H1 (cell line): ENCODE results near the gene LY6G6D. TPM values are rescaled to one million over a fixed set of nuclear protein-coding genes. Genes with fewer than 3 reads are reported as not detected.

Experiments used
- CTCF ChIA-PET: fragments of 300-600 bp; sonication (Branson Sonifier 250); formaldehyde crosslinking; loops from one replicate; lab custom pipeline; 2021; ENCODE audit not compliant: partially characterized antibody; lab: Charles Lee
- POLR2A ChIA-PET: fragments of 300-600 bp; sonication (Branson Sonifier 250); formaldehyde crosslinking; loops from one replicate; lab custom pipeline; 2021; ENCODE audit warnings: inconsistent platforms; ENCODE audit not compliant: partially characterized antibody; lab: Charles Lee
- DNase-seq, 2 experiments: peaks; one replicate each; pipeline versions ENCODE4 v3.0.0 to v3.0.0-alpha.2; 2010 to 2022; ENCODE audit warnings: low spot score in 2 of 2, low read depth in 1 of 2, mixed read lengths in 1 of 2
- FAIRE-seq: peaks from 2 replicates; lab custom pipeline; 2011; peaks lifted over from hg19 to GRCh38; lab: Jason Lieb, UNC
- H2AFZ ChIP-seq: 2 replicates; pipeline ENCODE4 v1.8.1; 2012; ENCODE audit warnings: low read length, inconsistent platforms
- H2AK5ac ChIP-seq: 2 replicates; pipeline ENCODE4 v1.6.1; 2013; ENCODE audit warnings: low read depth, low read length
- H2BK120ac ChIP-seq: replicated peaks from 2 replicates; pipeline ENCODE3; 2013; ENCODE audit warnings: low read depth, low read length, inconsistent platforms
- H2BK12ac ChIP-seq: 2 replicates; pipeline ENCODE4 v1.6.1; 2013; ENCODE audit warnings: low read depth, low read length
- H2BK15ac ChIP-seq: 2 replicates; pipeline ENCODE4 v1.6.1; 2013; ENCODE audit warnings: low read length
- H2BK20ac ChIP-seq: 2 replicates; pipeline ENCODE4 v1.6.1; 2013; ENCODE audit warnings: low read length
- H2BK5ac ChIP-seq: 2 replicates; pipeline ENCODE4 v1.6.1; 2013; ENCODE audit warnings: low read depth, low read length
- H3K14ac ChIP-seq: 2 replicates; pipeline ENCODE4 v1.6.1; 2013; ENCODE audit warnings: inconsistent platforms; ENCODE audit not compliant: insufficient read length
- H3K18ac ChIP-seq: 2 replicates; pipeline ENCODE4 v1.6.1; 2013; ENCODE audit warnings: low read length; ENCODE audit errors: extremely low read depth
- H3K23ac ChIP-seq: 2 replicates; pipeline ENCODE4 v1.6.1; 2013; ENCODE audit warnings: inconsistent platforms; ENCODE audit not compliant: insufficient read length
- H3K23me2 ChIP-seq: 2 replicates; pipeline ENCODE4 v1.6.1; 2013; ENCODE audit warnings: low read depth, low read length
- H3K27ac ChIP-seq: 2 replicates; pipeline ENCODE4 v1.6.1; 2011; ENCODE audit warnings: low read depth, low read length, inconsistent platforms
- H3K27me3 ChIP-seq, 4 experiments: replicated peaks in 1 of 4; 1 replicate in 1 of 4; 2 replicates in 3 of 4; pipeline versions ENCODE4 v1.6.1 to v1.8.1; 2011 to 2013; ENCODE audit warnings: low read length in 3 of 4, mild to moderate bottlenecking in 3 of 4, inconsistent platforms in 2 of 4, mixed read lengths in 2 of 4, moderate library complexity in 1 of 4; ENCODE audit not compliant: control insufficient read depth in 3 of 4, insufficient read depth in 3 of 4; ENCODE audit errors: extremely low read depth in 1 of 4
- H3K36me3 ChIP-seq, 4 experiments: 2 replicates each; pipeline versions ENCODE4 v1.6.1 to v1.8.1; 2011 to 2013; ENCODE audit warnings: mild to moderate bottlenecking in 4 of 4, low read length in 3 of 4, moderate library complexity in 2 of 4, control low read depth in 1 of 4, inconsistent platforms in 1 of 4; ENCODE audit not compliant: insufficient read depth in 4 of 4, control insufficient read depth in 2 of 4
- H3K4ac ChIP-seq: replicated peaks from 2 replicates; pipeline ENCODE3; 2013; ENCODE audit warnings: low read length, low read depth, mixed read lengths, inconsistent platforms; ENCODE audit not compliant: insufficient read length
- H3K4me1 ChIP-seq, 4 experiments: replicated peaks in 1 of 4; 1 replicate in 1 of 4; 2 replicates in 3 of 4; pipeline versions ENCODE4 v1.6.1 to v1.8.1; 2011 to 2013; ENCODE audit warnings: low read length in 3 of 4, inconsistent platforms in 2 of 4, mixed read lengths in 1 of 4; ENCODE audit not compliant: insufficient read depth in 4 of 4, control insufficient read depth in 3 of 4
- H3K4me2 ChIP-seq, 2 experiments: 2 replicates each; pipeline versions ENCODE4 v1.6.1 to v1.8.1; 2011 to 2013; ENCODE audit warnings: low read depth in 2 of 2, low read length in 2 of 2, control low read depth in 1 of 2, inconsistent platforms in 1 of 2, mild to moderate bottlenecking in 1 of 2; ENCODE audit not compliant: insufficient read depth in 1 of 2
- H3K4me3 ChIP-seq, 4 experiments: fragments of 200-600, 300-600 bp in 1 of 4; sonication (generic), shearing (Covaris generic), sonication (Bioruptor Twin) in 1 of 4; 2 replicates each; pipeline versions ENCODE4 v1.5.1 to v1.8.1; 2011 to 2016; ENCODE audit warnings: low read length in 4 of 4, low read depth in 3 of 4, control low read depth in 2 of 4, inconsistent platforms in 2 of 4, mild to moderate bottlenecking in 2 of 4, mixed read lengths in 1 of 4, moderate library complexity in 1 of 4; ENCODE audit not compliant: insufficient read depth in 2 of 4; ENCODE audit errors: extremely low read depth in 1 of 4
- H3K56ac ChIP-seq: replicated peaks from 2 replicates; pipeline ENCODE3; 2013; ENCODE audit warnings: low read depth, mild to moderate bottlenecking, mixed read lengths, low read length, inconsistent platforms; ENCODE audit not compliant: insufficient read length
- H3K79me1 ChIP-seq: 2 replicates; pipeline ENCODE4 v1.6.1; 2013; ENCODE audit warnings: low read depth, low read length, control low read depth
- H3K79me2 ChIP-seq, 2 experiments: 2 replicates each; pipeline versions ENCODE4 v1.6.1 to v1.8.1; 2012 to 2013; ENCODE audit warnings: low read length in 2 of 2, mild to moderate bottlenecking in 2 of 2, inconsistent platforms in 1 of 2; ENCODE audit not compliant: insufficient read depth in 2 of 2, control insufficient read depth in 1 of 2
- H3K9ac ChIP-seq, 4 experiments: replicated peaks in 1 of 4; 1 replicate in 1 of 4; 2 replicates in 3 of 4; pipeline versions ENCODE4 v1.6.1 to v1.8.1; 2011 to 2013; ENCODE audit warnings: low read depth in 3 of 4, low read length in 3 of 4, control low read depth in 2 of 4, mild to moderate bottlenecking in 2 of 4, moderate library complexity in 2 of 4, inconsistent platforms in 1 of 4; ENCODE audit errors: extremely low read depth in 1 of 4
- H3K9me3 ChIP-seq, 2 experiments: 2 replicates each; pipeline versions ENCODE4 v1.6.1 to v1.8.1; 2012 to 2013; ENCODE audit warnings: mild to moderate bottlenecking in 2 of 2, moderate library complexity in 2 of 2, control low read depth in 1 of 2, inconsistent platforms in 1 of 2, low read depth in 1 of 2, low read length in 1 of 2, mixed read lengths in 1 of 2; ENCODE audit not compliant: insufficient read depth in 2 of 2
- H4K20me1 ChIP-seq, 2 experiments: replicated peaks in 1 of 2; 2 replicates each; pipeline versions ENCODE3 to v1.8.1; 2011 to 2013; ENCODE audit warnings: inconsistent platforms in 2 of 2, low read length in 2 of 2, mild to moderate bottlenecking in 1 of 2; ENCODE audit not compliant: insufficient read depth in 2 of 2, control insufficient read depth in 1 of 2
- H4K5ac ChIP-seq: 2 replicates; pipeline ENCODE4 v1.6.1; 2013; ENCODE audit warnings: low read length, low read depth, mixed read lengths, inconsistent platforms; ENCODE audit not compliant: insufficient read length
- H4K8ac ChIP-seq: 2 replicates; pipeline ENCODE4 v1.8.0; 2013; ENCODE audit warnings: mild to moderate bottlenecking, moderate library complexity, low read length, inconsistent platforms; ENCODE audit not compliant: insufficient read depth; ENCODE audit errors: extremely low read depth
- H4K91ac ChIP-seq: replicated peaks from 2 replicates; pipeline ENCODE3; 2013; ENCODE audit warnings: low read length, mixed read lengths, inconsistent platforms; ENCODE audit not compliant: insufficient read length
- EGR1 ChIP-seq: IDR thresholded peaks from 2 replicates; pipeline ENCODE4 v1.6.1; 2011; ENCODE audit warnings: low read depth, low read length, borderline replicate concordance
- KDM1A ChIP-seq: fragments of 200-600, 300-600 bp; sonication (generic); IDR thresholded peaks from 2 replicates; pipeline ENCODE4 v1.7.1; 2016; ENCODE audit warnings: mild to moderate bottlenecking, low read length, borderline replicate concordance
- POLR2AphosphoS5 ChIP-seq: IDR thresholded peaks from 2 replicates; pipeline ENCODE4 v1.6.1; 2011; ENCODE audit warnings: low read depth, low read length
- RBBP5 ChIP-seq: IDR thresholded peaks from 2 replicates; pipeline ENCODE4 v1.7.1; 2012; ENCODE audit warnings: low read depth, mild to moderate bottlenecking, inconsistent platforms, low read length, moderate library complexity, borderline replicate concordance
- SIRT6 ChIP-seq: IDR thresholded peaks from one replicate; pipeline ENCODE4 v1.7.1; 2012; ENCODE audit warnings: low read length, inconsistent platforms
- SP4 ChIP-seq: IDR thresholded peaks from 2 replicates; pipeline ENCODE4 v1.6.1; 2012; ENCODE audit warnings: low read length, inconsistent platforms
- SRF ChIP-seq: IDR thresholded peaks from 2 replicates; pipeline ENCODE4 v1.6.1; 2011; ENCODE audit warnings: mild to moderate bottlenecking, low read depth, low read length, moderate library complexity
- TBP ChIP-seq: IDR thresholded peaks from 2 replicates; pipeline ENCODE4 v1.6.1; 2011; ENCODE audit warnings: low read depth, low read length, improper control_type of control experiment
- USF2 ChIP-seq: IDR thresholded peaks from 2 replicates; pipeline ENCODE4 v1.6.1; 2011; ENCODE audit warnings: low read length, improper control_type of control experiment
- WGBS, 2 experiments: shearing (Covaris generic) in 1 of 2; methylation state at CpG; one replicate each; pipeline versions ENCODE4 v1.1.6 to v1.1.7; 2013 to 2015; ENCODE audit warnings: low lambda C conversion rate in 2 of 2, mixed read lengths in 2 of 2, inconsistent platforms in 1 of 2, low coverage in 1 of 2, missing lambda C conversion rate in 1 of 2; ENCODE audit not compliant: insufficient replicate concordance in 2 of 2, insufficient coverage in 1 of 2, insufficient read length in 1 of 2; ENCODE audit errors: extremely low coverage in 1 of 2, missing lambda C conversion rate in 1 of 2; 5-methylcytosine and 5-hydroxymethylcytosine counted together
- polyA plus RNA-seq, 7 experiments: library from polyadenylated mRNA; depleted of rRNA in 3 of 7; stranded (reverse) in 5 of 7; unstranded in 2 of 7; fragments of >200 nt in 5 of 7; fragments of 200-250 nt in 2 of 7; gene quantifications; 1 replicate in 5 of 7; 2 replicates in 1 of 7; 4 replicates in 1 of 7; pipeline versions ENCODE4 v1.2.1 to v1.2.3, GENCODE V29; 2011 to 2013; ENCODE audit warnings: missing spikeins in 2 of 7, mixed read lengths in 2 of 7
- total RNA-seq: library from RNA; stranded (reverse); fragmentation: NEBNext Ultra II Directional; extraction: Animal tissue kit (Norgen Biotek cat#: 25700); gene quantifications from 2 replicates; pipeline ENCODE4 v1.2.1, GENCODE V29; 2021

LY6G6D gene
- total and polyA plus RNA-seq, 2 of the 8 experiments (the other 6 are each of a cell fraction or from before 2014, with no cell fraction given), result 1.8 TPM; not detected in 1

- Histone ChIP-seq H4K8ac (peak within 1 kb of the TSS; percentile 94), H3K4ac (peak within 1 kb of the TSS; percentile 96), H3K79me1 (peaks cover 9% of the 10 kb centered on the region), H3K36me3 (peaks cover 27 to 54% (median 42%) of the 10 kb centered on the region in 4 experiments), H4K91ac (peak within 1 kb of the TSS; percentile 94), H2BK12ac (peak within 1 kb of the TSS; percentile 30; the same call in 1 of the 2 replicates), H3K27ac (peak within 1 kb of the TSS; percentile 97), H3K56ac (peak within 1 kb of the TSS; percentile 43), H3K9ac (peak within 1 kb of the TSS; percentile 80 to 95 (median 90)), H3K4me2 (peak within 1 kb of the TSS; percentile 74 to 85), H4K5ac (peak within 1 kb of the TSS; percentile 92), H3K23me2 (peaks cover 10% of the 10 kb centered on the region), H3K23ac (no peak within 1 kb of the TSS), H3K9me3 (0 out of 4 replicates have a peak, but pooled peaks cover 0 to under 1% of the 10 kb centered on the region in 2 experiments), H3K27me3 (no peaks in the 10 kb centered on the region), H2AK5ac (no peak within 1 kb of the TSS), H3K18ac (peak within 1 kb of the TSS; percentile 98), H2BK15ac (peak within 1 kb of the TSS; percentile 93; the same call in 1 of the 2 replicates), H2BK120ac (no peak within 1 kb of the TSS), H3K14ac (no peak within 1 kb of the TSS), H3K79me2 (peaks cover 0 to 41% of the 10 kb centered on the region in 2 experiments; a peak in 3 of 4 replicates), H2BK20ac (no peak within 1 kb of the TSS), H4K20me1 (peaks cover 7 to 11% of the 10 kb centered on the region in 2 experiments), H2AFZ (peak within 1 kb of the TSS; percentile 25; the same call in 1 of the 2 replicates), H3K4me3 (peak within 1 kb of the TSS; percentile 88 to 94 (median 91)), H2BK5ac (peak within 1 kb of the TSS; percentile 91), H3K4me1 (peaks cover 0 to 12% (median 4%) of the 10 kb centered on the region in 4 experiments; a peak in 5 of 7 replicates)
- WGBS, 2 experiments, result 3% methylated on average over 32 of the region's 63 CpGs; no CpG with 5 or more reads in 1 of the 2 experiments
- FAIRE-seq, result no peak
- POLR2A ChIA-PET, result interaction anchor here (0.6 to 25.5 kb wide), 28 partner anchors 7 to 232 kb away, joined by 3 to 883 read pairs (median 4); partner anchors contain the start of genes AIF1, APOM, ATP6V1G2 and BAG6
- CTCF ChIA-PET, result interaction anchor here (0.5 to 3.8 kb wide), 10 partner anchors 12 to 168 kb away, joined by 3 to 38 read pairs (median 4); partner anchors contain the start of genes APOM and BAG6
- DNase-seq, result peak; percentile 88 to 91
- TF ChIP-seq EGR1 (0 out of 2 replicates have a peak, but pooled peaks have one; percentile 38), POLR2AphosphoS5 (peak; percentile 89), USF2 (no peak; the same call in 1 of the 2 replicates), KDM1A (no peak), SP4 (no peak), SRF (peak; percentile 42; the same call in 1 of the 2 replicates), TBP (peak; percentile 59), RBBP5 (peak; percentile 95; the same call in 1 of the 2 replicates), SIRT6 (no peak)
Measured at GRCh38 chr6:31665501-31666336, 49.4 kb upstream of the LY6G6D start, which contains the start of gene CSNK2B. CSNK2B (plus strand) TSS chr6:31666080; CDS start chr6:31666832, 752 bp downstream.
